Dendritic cell treated with granulocyte-macrophage colony-stimulating factor and Interleukin-4, amounts not matched to agents 40 ng/mL and 50 ng/mL, for 4 days (primary cell): Measurements from ENCODE around the gene MCOLN3.

Experiments used
- H3K27ac Mint-ChIP-seq: one replicate; pipeline ENCODE4 v1.8.0; 2022; ENCODE audit warnings: mild to moderate bottlenecking, mixed read lengths
- H3K27me3 Mint-ChIP-seq: one replicate; pipeline ENCODE4 v1.8.0; 2022; ENCODE audit warnings: mild to moderate bottlenecking, mixed read lengths
- H3K36me3 Mint-ChIP-seq: one replicate; pipeline ENCODE4 v1.8.0; 2022; ENCODE audit warnings: low read depth, mixed read lengths
- H3K4me1 Mint-ChIP-seq: one replicate; pipeline ENCODE4 v1.8.0; 2022; ENCODE audit warnings: low read depth, mixed read lengths
- H3K4me3 Mint-ChIP-seq: one replicate; pipeline ENCODE4 v1.8.0; 2022; ENCODE audit warnings: mild to moderate bottlenecking, moderate library complexity, mixed read lengths
- H3K9me3 Mint-ChIP-seq: one replicate; pipeline ENCODE4 v1.8.0; 2022; ENCODE audit warnings: mixed read lengths
- intact Hi-C: fragments of 100-400 bp; cut with micrococcal nuclease; formaldehyde crosslinking; loops from one replicate; pipeline ENCODE4 v1.15.0; 2022

Gene MCOLN3

GRCh38 chr1:85048296-85049064, at the start of gene MCOLN3:
TSS of gene MCOLN3 (minus strand) at chr1:85048500. CDS start at chr1:85045360, 3,140 bp downstream.
- Mint-ChIP-seq H3K36me3 (no peaks in the 10 kb centered on the region), H3K4me3 (peak within 1 kb of the TSS; percentile 73), H3K27ac (no peak within 1 kb of the TSS), H3K27me3 (peaks cover 69% of the 10 kb centered on the region), H3K4me1 (peaks cover 6% of the 10 kb centered on the region), H3K9me3 (no peaks in the 10 kb centered on the region)
- intact Hi-C loops = loop anchor here (5.0 kb wide), 1 partner anchor 51 kb away; the partner anchor contains the start of gene MCOLN2

- intact Hi-C loops = no loop called here
- H3K27ac Mint-ChIP-seq = no peak overlapping the region
- H3K9me3 Mint-ChIP-seq = no peaks in the 10 kb centered on the region
- no peak overlapping the region for H3K4me3 Mint-ChIP-seq
- no peaks in the 10 kb centered on the region for H3K36me3 Mint-ChIP-seq
- peaks cover 8% of the 10 kb centered on the region for H3K4me1 Mint-ChIP-seq
- peaks cover 6% of the 10 kb centered on the region for H3K27me3 Mint-ChIP-seq
Measured at GRCh38 chr1:85093644-85094043, 45.3 kb upstream of the MCOLN3 start.

- Mint-ChIP-seq H3K4me3 (no peak overlapping the region), H3K27me3 (peaks cover 6% of the 10 kb centered on the region), H3K4me1 (peaks cover 8% of the 10 kb centered on the region), H3K9me3 (no peaks in the 10 kb centered on the region), H3K36me3 (no peaks in the 10 kb centered on the region), H3K27ac (no peak overlapping the region)
- intact Hi-C loops = no loop called here
Measured at GRCh38 chr1:85091671-85092280, 43.5 kb upstream of the MCOLN3 start.

GRCh38 chr1:85090225-85090624, 41.9 kb upstream of the MCOLN3 start:
- Mint-ChIP-seq H3K9me3 (no peaks in the 10 kb centered on the region), H3K27ac (no peak overlapping the region), H3K4me3 (no peak overlapping the region), H3K4me1 (peaks cover 8% of the 10 kb centered on the region), H3K27me3 (peaks cover 6% of the 10 kb centered on the region), H3K36me3 (no peaks in the 10 kb centered on the region)
- intact Hi-C loops = no loop called here

GRCh38 chr1:85089203-85089602, 40.9 kb upstream of the MCOLN3 start:
- peaks cover 8% of the 10 kb centered on the region for H3K4me1 Mint-ChIP-seq
- no peak overlapping the region for H3K4me3 Mint-ChIP-seq
- no peak overlapping the region for H3K27ac Mint-ChIP-seq
- no peaks in the 10 kb centered on the region for H3K9me3 Mint-ChIP-seq
- H3K27me3 Mint-ChIP-seq = peaks cover 6% of the 10 kb centered on the region
- no peaks in the 10 kb centered on the region for H3K36me3 Mint-ChIP-seq
- intact Hi-C loops = no loop called here

- H3K4me3 Mint-ChIP-seq = no peak overlapping the region
- intact Hi-C loops = no loop called here
- no peaks in the 10 kb centered on the region for H3K36me3 Mint-ChIP-seq
- no peak overlapping the region for H3K27ac Mint-ChIP-seq
- H3K27me3 Mint-ChIP-seq = peaks cover 6% of the 10 kb centered on the region
- no peaks in the 10 kb centered on the region for H3K9me3 Mint-ChIP-seq
- peaks cover 8% of the 10 kb centered on the region for H3K4me1 Mint-ChIP-seq
Measured at GRCh38 chr1:85088408-85088784, 40.1 kb upstream of the MCOLN3 start.

- H3K27ac Mint-ChIP-seq = no peak overlapping the region
- no peaks in the 10 kb centered on the region for H3K36me3 Mint-ChIP-seq
- peaks cover 8% of the 10 kb centered on the region for H3K4me1 Mint-ChIP-seq
- no peak overlapping the region for H3K4me3 Mint-ChIP-seq
- H3K27me3 Mint-ChIP-seq = peaks cover 5% of the 10 kb centered on the region
- intact Hi-C loops = no loop called here
- H3K9me3 Mint-ChIP-seq = no peaks in the 10 kb centered on the region
Measured at GRCh38 chr1:85087659-85088407, 39.5 kb upstream of the MCOLN3 start.

- H3K9me3 Mint-ChIP-seq = no peaks in the 10 kb centered on the region
- H3K27me3 Mint-ChIP-seq = no peaks in the 10 kb centered on the region
- intact Hi-C loops = no loop called here
- no peaks in the 10 kb centered on the region for H3K36me3 Mint-ChIP-seq
- H3K4me3 Mint-ChIP-seq = no peak overlapping the region
- no peaks in the 10 kb centered on the region for H3K4me1 Mint-ChIP-seq
- no peak overlapping the region for H3K27ac Mint-ChIP-seq
Measured at GRCh38 chr1:85085417-85085816, 37.1 kb upstream of the MCOLN3 start.

GRCh38 chr1:85078903-85079302, 30.6 kb upstream of the MCOLN3 start:
- H3K27me3 Mint-ChIP-seq = peaks cover 3% of the 10 kb centered on the region
- intact Hi-C loops = loop anchor here (2.0 kb wide), 1 partner anchor 134 kb away; no protein-coding TSS in a partner anchor
- H3K4me1 Mint-ChIP-seq = no peaks in the 10 kb centered on the region

GRCh38 chr1:85074365-85074964, 26.2 kb upstream of the MCOLN3 start:
- H3K9me3 Mint-ChIP-seq = peaks cover 15% of the 10 kb centered on the region
- no peak overlapping the region for H3K4me3 Mint-ChIP-seq
- H3K4me1 Mint-ChIP-seq = no peaks in the 10 kb centered on the region
- intact Hi-C loops = no loop called here
- H3K27ac Mint-ChIP-seq = no peak overlapping the region
- H3K36me3 Mint-ChIP-seq = no peaks in the 10 kb centered on the region
- H3K27me3 Mint-ChIP-seq = peaks cover 3% of the 10 kb centered on the region

More at GRCh38 chr1:85078903-85079302, 30.6 kb upstream of the MCOLN3 start:
- H3K36me3 Mint-ChIP-seq = no peaks in the 10 kb centered on the region
- no peak overlapping the region for H3K4me3 Mint-ChIP-seq
- H3K9me3 Mint-ChIP-seq = peaks cover 13% of the 10 kb centered on the region
- H3K27ac Mint-ChIP-seq = no peak overlapping the region

- intact Hi-C loops = no loop called here
- no peaks in the 10 kb centered on the region for H3K36me3 Mint-ChIP-seq
Measured at GRCh38 chr1:85070972-85071492, 22.7 kb upstream of the MCOLN3 start.

GRCh38 chr1:85068846-85069245, 20.5 kb upstream of the MCOLN3 start:
- H3K4me1 Mint-ChIP-seq = no peaks in the 10 kb centered on the region
- no peaks in the 10 kb centered on the region for H3K36me3 Mint-ChIP-seq
- peaks cover 3% of the 10 kb centered on the region for H3K27me3 Mint-ChIP-seq
- no peak overlapping the region for H3K4me3 Mint-ChIP-seq
- H3K27ac Mint-ChIP-seq = no peak overlapping the region
- intact Hi-C loops = no loop called here
- peaks cover 1% of the 10 kb centered on the region for H3K9me3 Mint-ChIP-seq

More at GRCh38 chr1:85070972-85071492, 22.7 kb upstream of the MCOLN3 start:
- no peaks in the 10 kb centered on the region for H3K4me1 Mint-ChIP-seq
- H3K9me3 Mint-ChIP-seq = peaks cover 15% of the 10 kb centered on the region
- peaks cover 6% of the 10 kb centered on the region for H3K27me3 Mint-ChIP-seq
- H3K27ac Mint-ChIP-seq = no peak overlapping the region
- no peak overlapping the region for H3K4me3 Mint-ChIP-seq

GRCh38 chr1:85065550-85065949, 17.2 kb upstream of the MCOLN3 start:
- no peaks in the 10 kb centered on the region for H3K36me3 Mint-ChIP-seq
- H3K4me1 Mint-ChIP-seq = peaks cover 13% of the 10 kb centered on the region
- H3K9me3 Mint-ChIP-seq = no peaks in the 10 kb centered on the region
- intact Hi-C loops = no loop called here
- no peak overlapping the region for H3K4me3 Mint-ChIP-seq
- no peak overlapping the region for H3K27ac Mint-ChIP-seq
- H3K27me3 Mint-ChIP-seq = peaks cover 8% of the 10 kb centered on the region
